Mesenchymal stem cell (in vitro differentiated cells and primary cell): ENCODE data around the gene TNNT3.
A peak's percentile ranks its signal among the peaks of the same experiment; 100 is the strongest.

Experiments
- DNase-seq: peaks from one replicate; pipeline ENCODE4 v3.0.0-alpha.2; 2013
- H2AFZ ChIP-seq: one replicate; pipeline ENCODE4 v1.6.1; 2013; ENCODE audit warnings: low read depth, mild to moderate bottlenecking, control low read depth, inconsistent platforms, low read length, moderate library complexity
- H2AK5ac ChIP-seq: 2 replicates; pipeline ENCODE4 v1.6.1; 2013; ENCODE audit warnings: low read length, moderate library complexity, mild to moderate bottlenecking, inconsistent platforms; ENCODE audit not compliant: severe bottlenecking
- H2BK120ac ChIP-seq: one replicate; pipeline ENCODE4 v1.6.1; 2013; ENCODE audit warnings: low read depth, mild to moderate bottlenecking, inconsistent platforms, low read length, moderate library complexity
- H2BK12ac ChIP-seq, 2 experiments: one replicate each; pipeline ENCODE4 v1.6.1; 2013; ENCODE audit warnings: inconsistent platforms in 2 of 2, low read length in 2 of 2, mild to moderate bottlenecking in 2 of 2, moderate library complexity in 2 of 2, control low read depth in 1 of 2
- H2BK15ac ChIP-seq: one replicate; pipeline ENCODE4 v1.6.1; 2013; ENCODE audit warnings: mild to moderate bottlenecking, low read depth, inconsistent platforms; ENCODE audit not compliant: poor library complexity, severe bottlenecking
- H2BK5ac ChIP-seq: 2 replicates; pipeline ENCODE4 v1.6.1; 2013; ENCODE audit warnings: low read depth, mild to moderate bottlenecking, low read length, control low read depth, inconsistent platforms; ENCODE audit not compliant: poor library complexity, severe bottlenecking
- H3K14ac ChIP-seq, 2 experiments: one replicate each; pipeline ENCODE4 v1.6.1; 2013; ENCODE audit warnings: inconsistent platforms in 2 of 2, low read length in 2 of 2, control low read depth in 1 of 2, mild to moderate bottlenecking in 1 of 2, moderate library complexity in 1 of 2
- H3K18ac ChIP-seq, 2 experiments: one replicate each; pipeline ENCODE4 v1.6.1; 2013; ENCODE audit warnings: inconsistent platforms in 2 of 2, low read length in 2 of 2, control low read depth in 1 of 2, low read depth in 1 of 2, mild to moderate bottlenecking in 1 of 2
- H3K23ac ChIP-seq, 2 experiments: one replicate each; pipeline ENCODE4 v1.6.1; 2013; ENCODE audit warnings: inconsistent platforms in 2 of 2, low read length in 2 of 2, mild to moderate bottlenecking in 2 of 2, moderate library complexity in 2 of 2, control low read depth in 1 of 2
- H3K27ac ChIP-seq: 2 replicates; pipeline ENCODE4 v1.5.1; 2013; ENCODE audit warnings: mild to moderate bottlenecking, moderate library complexity, low read length, control low read depth, inconsistent platforms; ENCODE audit not compliant: poor library complexity, severe bottlenecking
- H3K27me3 ChIP-seq, 2 experiments: 2 replicates each; pipeline versions ENCODE4 v1.6.1 to v1.7.0; 2013; ENCODE audit warnings: low read length in 2 of 2, mild to moderate bottlenecking in 2 of 2, moderate library complexity in 2 of 2, control low read depth in 1 of 2, inconsistent platforms in 1 of 2; ENCODE audit not compliant: control insufficient read depth in 1 of 2, insufficient read depth in 1 of 2
- H3K36me3 ChIP-seq, 2 experiments: 2 replicates each; pipeline versions ENCODE4 v1.6.1 to v1.7.0; 2013; ENCODE audit warnings: low read length in 2 of 2, control low read depth in 1 of 2, inconsistent platforms in 1 of 2, low read depth in 1 of 2, mild to moderate bottlenecking in 1 of 2; ENCODE audit not compliant: insufficient read depth in 2 of 2, control insufficient read depth in 1 of 2
- H3K4ac ChIP-seq, 2 experiments: one replicate each; pipeline ENCODE4 v1.6.1; 2013; ENCODE audit warnings: inconsistent platforms in 2 of 2, low read length in 2 of 2, mild to moderate bottlenecking in 2 of 2, moderate library complexity in 2 of 2, control low read depth in 1 of 2, low read depth in 1 of 2
- H3K4me1 ChIP-seq: 2 replicates; pipeline ENCODE4 v1.6.1; 2013; ENCODE audit warnings: low read depth, low read length, control low read depth; ENCODE audit not compliant: control insufficient read depth, insufficient read depth
- H3K4me2 ChIP-seq: 2 replicates; pipeline ENCODE4 v1.6.1; 2013; ENCODE audit warnings: low read length, mild to moderate bottlenecking, inconsistent platforms; ENCODE audit not compliant: poor library complexity, severe bottlenecking
- H3K4me3 ChIP-seq, 2 experiments: 2 replicates each; pipeline versions ENCODE4 v1.5.1 to v1.7.0; 2013; ENCODE audit warnings: low read length in 2 of 2, mild to moderate bottlenecking in 2 of 2, control low read depth in 1 of 2, low read depth in 1 of 2; ENCODE audit not compliant: insufficient read depth in 1 of 2
- H3K79me1 ChIP-seq: replicated peaks from 2 replicates; pipeline ENCODE4 v1.6.1; 2013; ENCODE audit warnings: mild to moderate bottlenecking, control low read depth, low read length, inconsistent platforms; ENCODE audit not compliant: poor library complexity, severe bottlenecking
- H3K9ac ChIP-seq: 2 replicates; pipeline ENCODE4 v1.7.0; 2013; ENCODE audit warnings: mild to moderate bottlenecking, low read length, moderate library complexity
- H3K9me3 ChIP-seq: 2 replicates; pipeline ENCODE4 v1.7.0; 2013; ENCODE audit warnings: mild to moderate bottlenecking, low read length; ENCODE audit not compliant: control insufficient read depth
- H4K8ac ChIP-seq: one replicate; pipeline ENCODE4 v1.6.1; 2013; ENCODE audit warnings: inconsistent platforms, mild to moderate bottlenecking, low read length, moderate library complexity
- H4K91ac ChIP-seq: one replicate; pipeline ENCODE4 v1.6.1; 2013; ENCODE audit warnings: mild to moderate bottlenecking, low read length, inconsistent platforms
- WGBS: methylation state at CpG from one replicate; pipeline ENCODE4 v1.1.7; 2013; ENCODE audit warnings: mixed read lengths; 5-methylcytosine and 5-hydroxymethylcytosine counted together

The TNNT3 gene

GRCh38 chr11:1876361-1877063 lies 43.0 kb upstream of the TNNT3 start:
- Histone ChIP-seq H3K18ac (peak overlapping the region in 1 of 2 experiments; percentile 95), H3K9ac (peak overlapping the region; percentile 77), H3K9me3 (no peaks in the 10 kb centered on the region), H2BK12ac (peak overlapping the region in 1 of 2 experiments; percentile 99), H2BK5ac (peak overlapping the region; percentile 20), H2AK5ac (no peak overlapping the region), H3K23ac (peak overlapping the region in 1 of 2 experiments; percentile 74), H4K8ac (peak overlapping the region; percentile 92), H2BK120ac (peak overlapping the region; percentile 75), H3K14ac (peak overlapping the region in 1 of 2 experiments; percentile 79), H2BK15ac (no peak overlapping the region), H4K91ac (peak overlapping the region; percentile 94), H3K27ac (peak overlapping the region; percentile 53), H3K4me2 (peak overlapping the region; percentile 31), H3K79me1 (peaks cover 2% of the 10 kb centered on the region), H2AFZ (peak overlapping the region; percentile 5), H3K4me3 (peak overlapping the region in 1 of 2 experiments; percentile 58), H3K36me3 (no peaks in the 10 kb centered on the region), H3K4me1 (peaks cover 77% of the 10 kb centered on the region), H3K4ac (peak overlapping the region; percentile 42 to 89), H3K27me3 (no peaks in the 10 kb centered on the region)
- DNase-seq, result peak; percentile 63
- WGBS, result 8% methylated on average over 20 of the region's 26 CpGs

- Histone ChIP-seq H4K91ac (peak overlapping the region; percentile 96), H3K79me1 (peaks cover 2% of the 10 kb centered on the region), H3K14ac (peak overlapping the region in 1 of 2 experiments; percentile 30), H3K4ac (peak overlapping the region; percentile 62 to 98), H2BK12ac (peak overlapping the region; percentile 92 to 94), H3K18ac (peak overlapping the region; percentile 79 to 87), H3K27ac (peak overlapping the region; percentile 30), H3K4me2 (no peak overlapping the region), H2BK5ac (no peak overlapping the region), H3K27me3 (no peaks in the 10 kb centered on the region), H3K4me3 (no peak overlapping the region), H3K9me3 (no peaks in the 10 kb centered on the region), H3K4me1 (peaks cover 70% of the 10 kb centered on the region), H2AK5ac (peak overlapping the region; percentile 14), H3K36me3 (no peaks in the 10 kb centered on the region), H2AFZ (no peak overlapping the region), H2BK15ac (no peak overlapping the region), H2BK120ac (peak overlapping the region; percentile 89), H3K9ac (peak overlapping the region; percentile 61), H4K8ac (peak overlapping the region; percentile 70), H3K23ac (no peak overlapping the region)
- DNase-seq, result peak; percentile 44
- 67% methylated on average over 29 of the region's 33 CpGs for WGBS
Observed at GRCh38 chr11:1877211-1878136, 42.0 kb upstream of the TNNT3 start.

DNA sequence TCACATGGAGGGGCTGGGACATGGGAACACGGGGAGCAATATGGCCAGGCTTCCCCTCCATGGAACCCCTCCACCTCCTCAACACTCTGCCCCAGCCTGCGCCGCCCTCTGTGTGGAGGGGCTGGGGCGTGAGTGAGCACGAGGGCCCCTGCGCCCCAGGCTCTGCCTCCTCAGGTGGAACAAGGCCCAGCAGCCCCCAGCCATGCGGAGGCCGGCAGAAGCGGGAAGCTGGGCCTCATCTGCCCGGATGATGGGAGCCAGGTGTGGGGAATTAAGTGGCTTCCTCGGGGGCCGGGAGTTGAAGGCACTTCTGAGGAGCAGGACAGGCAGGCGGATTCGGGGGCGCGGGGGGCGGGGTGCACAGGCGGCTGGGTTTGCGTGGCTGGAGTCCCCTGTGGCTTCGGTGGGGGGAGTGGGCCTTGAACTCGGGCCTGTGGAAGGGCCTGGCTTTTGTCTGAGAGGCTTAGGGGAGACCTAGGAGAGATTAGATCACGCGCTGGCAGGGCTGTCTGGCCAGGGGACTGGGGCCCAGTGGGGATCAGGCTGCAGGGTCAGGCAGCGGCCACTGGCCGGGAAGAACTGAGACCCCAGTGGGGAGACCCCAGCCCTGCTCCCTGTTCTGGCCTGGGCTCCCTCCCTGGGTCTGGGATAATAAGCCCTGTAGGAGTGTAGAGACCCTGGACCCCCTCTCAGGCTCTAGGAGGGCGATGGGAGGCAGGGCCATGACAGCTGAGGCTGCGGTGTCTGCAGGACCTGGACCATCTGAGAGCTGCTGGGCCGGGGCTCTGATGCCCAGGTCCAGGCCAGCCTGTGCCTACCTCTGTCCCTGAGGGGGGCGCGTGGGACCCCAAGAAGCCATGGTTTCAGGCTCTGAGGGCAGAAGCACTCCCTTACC lies 41.1 kb upstream of the TNNT3 start:
- no peak overlapping the region for H3K23ac ChIP-seq
- peaks cover 0 to 6% of the 10 kb centered on the region in 2 experiments for H3K36me3 ChIP-seq
- peak overlapping the region in 1 of 2 experiments; percentile 46 for H3K14ac ChIP-seq
- peak overlapping the region; percentile 89 for H2BK120ac ChIP-seq
- no peak for DNase-seq
- 88% methylated on average over 28 of the region's 30 CpGs for WGBS
- peaks cover 2% of the 10 kb centered on the region for H3K79me1 ChIP-seq
- H3K4ac ChIP-seq, result peak overlapping the region; percentile 19 to 98
- peak overlapping the region; percentile 70 for H4K8ac ChIP-seq
- peak overlapping the region; percentile 24 for H2AK5ac ChIP-seq
- no peak overlapping the region for H3K4me3 ChIP-seq
- peak overlapping the region; percentile 96 for H4K91ac ChIP-seq
- H3K27me3 ChIP-seq, result no peaks in the 10 kb centered on the region
- peaks cover 67% of the 10 kb centered on the region for H3K4me1 ChIP-seq
- no peak overlapping the region for H2BK5ac ChIP-seq
- no peak overlapping the region for H2AFZ ChIP-seq
- H3K18ac ChIP-seq, result peak overlapping the region; percentile 64 to 79
- peak overlapping the region; percentile 61 for H3K9ac ChIP-seq
- H3K27ac ChIP-seq, result no peak overlapping the region
- H3K9me3 ChIP-seq, result no peaks in the 10 kb centered on the region
- no peak overlapping the region for H3K4me2 ChIP-seq
- H2BK15ac ChIP-seq, result peak overlapping the region; percentile 82
- H2BK12ac ChIP-seq, result peak overlapping the region; percentile 86 to 94
